Suprapubic skin (tissue), 4 donors: ENCODE data around the gene BCKDK. TPM values are rescaled to one million over a fixed set of nuclear protein-coding genes. Genes with fewer than 3 reads are reported as not detected.

Experiments
- DNase-seq, 2 donors: peaks; one replicate each; pipeline ENCODE4 v3.0.0-alpha.2; 2019; ENCODE audit warnings: low spot score in 2 of 2
- H3K27ac ChIP-seq: fragments of 200-600 bp; sonication (generic); one replicate; pipeline ENCODE4 v1.5.1; 2019
- H3K27me3 ChIP-seq: fragments of 200-600 bp; sonication (generic); one replicate; pipeline ENCODE4 v1.5.1; 2019
- H3K36me3 ChIP-seq: fragments of 200-600 bp; sonication (generic); one replicate; pipeline ENCODE4 v1.5.1; 2019
- H3K4me1 ChIP-seq: fragments of 200-600 bp; sonication (generic); one replicate; pipeline ENCODE4 v1.5.1; 2019
- H3K4me3 ChIP-seq: fragments of 200-600 bp; sonication (generic); one replicate; pipeline ENCODE4 v1.5.1; 2019; ENCODE audit warnings: mild to moderate bottlenecking
- H3K9me3 ChIP-seq: fragments of 200-600 bp; sonication (generic); one replicate; pipeline ENCODE4 v1.5.1; 2019
- EP300 ChIP-seq: sonication (generic); formaldehyde crosslinking; IDR thresholded peaks from one replicate; pipeline ENCODE4 v1.6.1; 2017; ENCODE audit warnings: antibody characterized with exemption
- POLR2A ChIP-seq, 2 donors: fragments of 450-650 bp; IDR thresholded peaks; one replicate each; pipeline ENCODE4 v1.6.1; 2017; ENCODE audit warnings: antibody characterized with exemption in 2 of 2, mild to moderate bottlenecking in 2 of 2, moderate library complexity in 2 of 2
- POLR2AphosphoS5 ChIP-seq, 3 donors: sonication (generic); formaldehyde crosslinking; IDR thresholded peaks; one replicate each; pipeline ENCODE4 v1.6.1; 2017; ENCODE audit warnings: antibody characterized with exemption in 3 of 3
- WGBS: methylation state at CpG from one replicate; pipeline ENCODE4 v1.1.5; 2018; 5-methylcytosine and 5-hydroxymethylcytosine counted together
- total RNA-seq, 4 donors: library from RNA; depleted of rRNA; stranded (reverse); fragments of >200 nt; gene quantifications; one replicate each; pipeline ENCODE4 v1.1.0, GENCODE V29; 2016
- TF ChIP-seq, protein P1 (sequence below), 2 donors: fragments of 200-600 bp in 1 of 2; fragments of 450-650 bp in 1 of 2; sonication (generic) in 1 of 2; IDR thresholded peaks; one replicate each; pipeline ENCODE4 v1.5.1; 2016 to 2019; ENCODE audit warnings: antibody characterized with exemption in 2 of 2, mild to moderate bottlenecking in 1 of 2, moderate library complexity in 1 of 2

Gene BCKDK
- total RNA-seq, 4 donors from 2014 or later = 51.0 to 63.2 (median 58.2) TPM

DNA sequence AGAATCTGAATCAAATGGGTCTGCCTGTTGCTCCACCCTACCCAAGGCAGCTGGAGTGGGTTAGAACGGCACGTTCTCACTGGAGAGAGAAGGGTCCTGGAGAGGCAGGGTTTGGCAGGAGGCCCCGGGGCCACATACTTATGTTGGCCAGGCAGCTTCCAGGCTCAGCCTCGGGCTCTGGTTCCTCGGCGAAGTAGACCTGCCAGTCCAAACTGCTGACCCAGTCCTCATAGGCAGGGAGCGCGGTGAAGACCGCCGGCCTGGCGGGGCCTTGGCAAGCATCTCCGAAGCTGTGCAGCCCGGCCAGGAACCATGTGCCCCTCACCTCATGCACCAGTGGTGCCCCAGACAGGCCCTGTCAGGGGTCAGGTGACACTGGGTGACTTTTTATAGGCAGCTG is 24.2 kb upstream of the BCKDK start:
- 89% methylated on average over 11 of the region's 13 CpGs for WGBS
- TF ChIP-seq EP300 (no peak), POLR2AphosphoS5 (IDR thresholded peaks at IDR 0.05) (no peak), POLR2A (IDR thresholded peaks at IDR 0.05) (no peak)
- TF ChIP-seq, protein P1, sequence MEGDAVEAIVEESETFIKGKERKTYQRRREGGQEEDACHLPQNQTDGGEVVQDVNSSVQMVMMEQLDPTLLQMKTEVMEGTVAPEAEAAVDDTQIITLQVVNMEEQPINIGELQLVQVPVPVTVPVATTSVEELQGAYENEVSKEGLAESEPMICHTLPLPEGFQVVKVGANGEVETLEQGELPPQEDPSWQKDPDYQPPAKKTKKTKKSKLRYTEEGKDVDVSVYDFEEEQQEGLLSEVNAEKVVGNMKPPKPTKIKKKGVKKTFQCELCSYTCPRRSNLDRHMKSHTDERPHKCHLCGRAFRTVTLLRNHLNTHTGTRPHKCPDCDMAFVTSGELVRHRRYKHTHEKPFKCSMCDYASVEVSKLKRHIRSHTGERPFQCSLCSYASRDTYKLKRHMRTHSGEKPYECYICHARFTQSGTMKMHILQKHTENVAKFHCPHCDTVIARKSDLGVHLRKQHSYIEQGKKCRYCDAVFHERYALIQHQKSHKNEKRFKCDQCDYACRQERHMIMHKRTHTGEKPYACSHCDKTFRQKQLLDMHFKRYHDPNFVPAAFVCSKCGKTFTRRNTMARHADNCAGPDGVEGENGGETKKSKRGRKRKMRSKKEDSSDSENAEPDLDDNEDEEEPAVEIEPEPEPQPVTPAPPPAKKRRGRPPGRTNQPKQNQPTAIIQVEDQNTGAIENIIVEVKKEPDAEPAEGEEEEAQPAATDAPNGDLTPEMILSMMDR (IDR thresholded peaks at IDR 0.05) = no peak
- H3K4me3 ChIP-seq = no peak overlapping the region
- no peak for DNase-seq
- H3K36me3 ChIP-seq = peaks cover 65% of the 10 kb centered on the region
- no peaks in the 10 kb centered on the region for H3K9me3 ChIP-seq
- no peak overlapping the region for H3K27ac ChIP-seq
- H3K4me1 ChIP-seq = peaks cover 28% of the 10 kb centered on the region
- H3K27me3 ChIP-seq = no peaks in the 10 kb centered on the region

DNA sequence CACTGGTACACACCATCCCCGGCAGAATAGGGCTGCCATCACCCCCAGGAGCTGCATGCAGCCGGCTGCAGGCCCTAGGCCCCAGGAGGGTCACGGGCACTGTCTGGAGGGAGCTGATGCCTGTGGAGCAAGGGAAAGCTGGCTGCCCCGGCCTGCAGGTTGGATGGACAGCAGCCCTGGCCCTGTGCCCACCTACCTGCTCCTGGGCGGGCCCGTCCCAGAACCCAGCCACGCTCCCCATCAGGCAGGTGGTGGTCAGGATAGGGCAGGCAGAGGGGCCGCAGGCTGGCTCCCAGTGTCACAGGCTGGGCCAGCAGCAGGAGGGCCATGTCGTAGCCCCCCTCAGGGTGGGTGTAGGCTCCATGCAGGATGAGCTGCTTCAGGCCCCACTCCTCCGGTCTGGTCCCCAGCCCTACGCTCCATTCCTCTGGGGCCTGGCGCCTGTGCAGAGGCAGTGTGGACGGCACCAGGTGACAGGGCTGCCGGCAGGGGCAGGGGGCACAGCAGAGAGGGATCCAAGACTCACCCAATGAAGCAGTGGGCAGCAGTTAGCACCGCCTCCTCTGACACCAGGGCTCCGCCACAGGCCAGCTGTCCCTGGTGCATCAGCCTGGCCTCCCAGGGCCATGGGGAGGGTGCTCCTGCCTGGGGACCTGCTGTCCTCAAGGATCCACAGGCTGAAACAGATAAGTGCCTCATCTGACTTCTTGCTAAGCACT is 23.4 kb upstream of the BCKDK start:
- Histone ChIP-seq H3K27me3 (no peaks in the 10 kb centered on the region), H3K4me1 (peaks cover 25% of the 10 kb centered on the region), H3K4me3 (no peak overlapping the region), H3K9me3 (no peaks in the 10 kb centered on the region), H3K36me3 (peaks cover 61% of the 10 kb centered on the region), H3K27ac (no peak overlapping the region)
- no peak for DNase-seq
- 73% methylated on average over 4 of the region's 16 CpGs for WGBS
- TF ChIP-seq, protein P1 (IDR thresholded peaks at IDR 0.05) = no peak
- TF ChIP-seq POLR2AphosphoS5 (IDR thresholded peaks at IDR 0.05) = no peak

DNA sequence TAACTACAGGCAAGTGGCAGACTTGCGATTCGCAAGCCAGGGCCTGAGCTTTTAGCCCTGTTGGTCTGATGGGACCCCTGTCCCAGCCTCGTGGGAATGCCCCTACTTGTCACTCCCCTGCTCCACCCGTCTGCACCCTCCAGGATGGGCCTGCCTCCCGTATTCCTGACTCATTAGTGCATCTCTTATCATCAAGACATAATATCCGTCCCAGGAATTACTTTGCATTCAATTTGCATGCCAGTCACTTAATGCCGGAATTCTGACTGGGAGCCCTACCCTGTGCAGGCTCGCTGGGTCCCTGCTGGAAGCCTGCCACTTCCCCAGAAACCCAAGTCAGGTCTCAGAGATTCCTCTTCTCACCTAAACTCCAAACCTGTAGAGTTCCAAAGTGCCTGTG is 22.8 kb upstream of the BCKDK start:
- H3K4me1 ChIP-seq = peaks cover 25% of the 10 kb centered on the region
- TF ChIP-seq, protein P1 (IDR thresholded peaks at IDR 0.05) = no peak
- TF ChIP-seq EP300 (no peak), POLR2AphosphoS5 (IDR thresholded peaks at IDR 0.05) (no peak), POLR2A (IDR thresholded peaks at IDR 0.05) (no peak)
- no peaks in the 10 kb centered on the region for H3K9me3 ChIP-seq
- DNase-seq = no peak
- WGBS = 55% methylated on average over 8 of the region's 8 CpGs
- no peak overlapping the region for H3K4me3 ChIP-seq
- no peaks in the 10 kb centered on the region for H3K27me3 ChIP-seq
- H3K36me3 ChIP-seq = peaks cover 58% of the 10 kb centered on the region
- H3K27ac ChIP-seq = no peak overlapping the region

DNA sequence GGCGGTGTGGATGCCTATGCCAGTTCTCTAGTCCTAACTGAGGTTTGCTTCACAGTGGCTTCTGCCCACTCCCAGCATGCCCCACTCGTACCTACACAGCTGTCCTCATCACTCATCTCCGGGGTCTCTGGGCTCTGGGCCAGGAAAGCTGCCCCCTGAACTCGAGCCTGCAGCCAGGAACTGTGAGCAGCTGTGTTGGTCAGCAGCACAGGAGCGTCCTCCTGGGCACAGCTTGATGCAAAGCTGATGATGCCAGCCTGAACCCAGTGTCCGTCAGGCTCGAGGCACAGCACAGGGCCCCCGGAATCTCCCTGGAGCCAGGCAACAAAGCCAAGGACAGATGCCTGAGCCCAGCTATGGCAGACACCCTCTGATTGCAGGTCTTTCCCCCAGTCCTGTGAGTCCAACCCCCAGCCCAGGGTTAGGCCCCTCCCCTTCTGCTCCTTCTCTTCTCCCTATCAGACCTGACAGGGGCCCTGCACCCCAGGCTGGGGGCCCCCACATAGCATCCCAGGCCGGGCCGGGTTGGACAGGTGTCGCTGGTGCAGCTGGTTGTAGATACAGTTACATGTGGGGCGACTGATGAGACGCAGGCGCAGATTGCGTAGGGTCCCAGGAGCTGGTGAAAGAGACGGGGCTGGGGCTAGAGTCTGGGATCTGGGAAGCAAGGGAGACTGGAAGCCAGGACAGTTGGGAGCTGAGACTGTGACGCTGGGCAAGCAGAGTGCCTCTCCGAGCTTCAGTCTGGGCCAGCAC is 22.1 kb upstream of the BCKDK start:
- H3K4me3 ChIP-seq = no peak overlapping the region
- DNase-seq = peak in 1 of 2 donors; percentile 77
- TF ChIP-seq, protein P1 (IDR thresholded peaks at IDR 0.05) = no peak
- no peak for TF ChIP-seq POLR2AphosphoS5 (IDR thresholded peaks at IDR 0.05)
- no peak for TF ChIP-seq EP300
- TF ChIP-seq POLR2A (IDR thresholded peaks at IDR 0.05) = no peak
- H3K4me1 ChIP-seq = peaks cover 25% of the 10 kb centered on the region
- WGBS = 89% methylated on average over 13 of the region's 18 CpGs
- H3K36me3 ChIP-seq = peaks cover 58% of the 10 kb centered on the region
- H3K9me3 ChIP-seq = no peaks in the 10 kb centered on the region
- H3K27me3 ChIP-seq = no peaks in the 10 kb centered on the region
- no peak overlapping the region for H3K27ac ChIP-seq

DNA sequence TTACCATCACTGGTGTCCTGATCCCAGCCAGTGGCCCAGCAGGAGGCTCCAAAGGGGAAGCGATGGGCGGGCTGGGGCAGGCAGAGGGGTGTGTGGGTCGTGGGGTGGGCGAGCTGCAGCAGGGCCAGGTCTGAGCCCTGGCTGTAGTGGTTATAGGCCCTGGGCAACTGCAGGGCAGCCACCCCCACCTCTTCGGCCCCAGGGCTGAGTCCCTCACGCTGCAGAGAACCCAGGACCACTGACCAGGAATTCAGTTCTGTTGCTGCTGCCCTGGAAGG is 21.6 kb upstream of the BCKDK start:
- Histone ChIP-seq H3K4me3 (no peak overlapping the region), H3K4me1 (peaks cover 20% of the 10 kb centered on the region), H3K27me3 (no peaks in the 10 kb centered on the region), H3K9me3 (no peaks in the 10 kb centered on the region), H3K27ac (no peak overlapping the region), H3K36me3 (peaks cover 59% of the 10 kb centered on the region)
- no peak for DNase-seq
- TF ChIP-seq, protein P1 (IDR thresholded peaks at IDR 0.05) = no peak
- TF ChIP-seq POLR2A (IDR thresholded peaks at IDR 0.05) (no peak), POLR2AphosphoS5 (IDR thresholded peaks at IDR 0.05) (no peak), EP300 (no peak)
- WGBS = 88% methylated on average over 3 of the region's 6 CpGs
